Astrocyte (in vitro differentiated cells and primary cell): Measurements from ENCODE around the gene IGF1. TPM values are rescaled to one million over a fixed set of nuclear protein-coding genes. Genes with fewer than 3 reads are reported as not detected.
A peak's percentile ranks its signal among the peaks of the same experiment; 100 is the strongest.

Source experiments
- DNase-seq: peaks from one replicate; pipeline ENCODE4 v3.0.0-alpha.2; 2010; ENCODE audit warnings: low read depth
- FAIRE-seq: peaks from 2 replicates; lab custom pipeline; 2011; peaks lifted over from hg19 to GRCh38; lab: Jason Lieb, UNC
- H2AFZ ChIP-seq: 2 replicates; pipeline ENCODE4 v1.6.0; 2012; ENCODE audit warnings: low read depth, low read length, inconsistent platforms
- H3K27ac ChIP-seq: 2 replicates; pipeline ENCODE4 v1.5.1; 2011; ENCODE audit warnings: low read depth, low read length, inconsistent platforms
- H3K27me3 ChIP-seq: 2 replicates; pipeline ENCODE4 v1.6.0; 2011; ENCODE audit warnings: low read length, inconsistent platforms; ENCODE audit not compliant: insufficient read depth
- H3K36me3 ChIP-seq: 2 replicates; pipeline ENCODE4 v1.5.1; 2011; ENCODE audit warnings: low read length, inconsistent platforms; ENCODE audit not compliant: insufficient read depth
- H3K4me1 ChIP-seq: 2 replicates; pipeline ENCODE4 v1.5.1; 2011; ENCODE audit warnings: low read length, inconsistent platforms; ENCODE audit not compliant: insufficient read depth
- H3K4me2 ChIP-seq: 2 replicates; pipeline ENCODE4 v1.6.0; 2012; ENCODE audit warnings: low read length, inconsistent platforms
- H3K4me3 ChIP-seq: 2 replicates; pipeline ENCODE4 v1.5.1; 2011; ENCODE audit warnings: low read depth, mild to moderate bottlenecking, low read length, inconsistent platforms; ENCODE audit not compliant: insufficient read depth
- H3K79me2 ChIP-seq: 2 replicates; pipeline ENCODE4 v1.6.0; 2012; ENCODE audit warnings: mild to moderate bottlenecking, low read length, inconsistent platforms; ENCODE audit not compliant: insufficient read depth
- H3K9ac ChIP-seq: 2 replicates; pipeline ENCODE4 v1.6.0; 2012; ENCODE audit warnings: mild to moderate bottlenecking, low read length, inconsistent platforms
- H3K9me3 ChIP-seq: 2 replicates; pipeline ENCODE4 v1.5.1; 2012; ENCODE audit warnings: low read depth, mild to moderate bottlenecking, low read length, inconsistent platforms; ENCODE audit not compliant: insufficient read depth
- H4K20me1 ChIP-seq: 2 replicates; pipeline ENCODE4 v1.6.0; 2012; ENCODE audit warnings: low read length, inconsistent platforms; ENCODE audit not compliant: insufficient read depth
- H3K27ac Mint-ChIP-seq: one replicate; pipeline ENCODE4 v1.8.0; 2021; ENCODE audit warnings: mild to moderate bottlenecking, mixed read lengths; ENCODE audit not compliant: unreplicated experiment
- H3K27me3 Mint-ChIP-seq: one replicate; pipeline ENCODE4 v1.8.0; 2021; ENCODE audit warnings: low read depth, mixed read lengths; ENCODE audit not compliant: unreplicated experiment
- H3K36me3 Mint-ChIP-seq: one replicate; pipeline ENCODE4 v1.8.0; 2021; ENCODE audit warnings: low read depth, mixed read lengths; ENCODE audit not compliant: unreplicated experiment
- H3K4me1 Mint-ChIP-seq: one replicate; pipeline ENCODE4 v1.8.0; 2021; ENCODE audit warnings: low read depth, mixed read lengths; ENCODE audit not compliant: unreplicated experiment
- H3K4me3 Mint-ChIP-seq: one replicate; pipeline ENCODE4 v1.8.0; 2021; ENCODE audit warnings: mild to moderate bottlenecking, moderate library complexity, mixed read lengths; ENCODE audit not compliant: unreplicated experiment
- H3K9me3 Mint-ChIP-seq: one replicate; pipeline ENCODE4 v1.8.0; 2021; ENCODE audit warnings: mild to moderate bottlenecking, mixed read lengths; ENCODE audit not compliant: unreplicated experiment
- CTCF ChIP-seq: IDR thresholded peaks from 2 replicates; pipeline ENCODE4 v1.5.1; 2011; ENCODE audit warnings: low read depth, mild to moderate bottlenecking, inconsistent platforms, low read length, moderate library complexity; ENCODE audit not compliant: insufficient read depth
- EZH2 ChIP-seq: IDR thresholded peaks from 2 replicates; pipeline ENCODE4 v1.6.1; 2012; ENCODE audit warnings: mild to moderate bottlenecking, low read length, inconsistent platforms; ENCODE audit not compliant: insufficient read depth
- total RNA-seq: library from RNA; stranded (reverse); gene quantifications from 2 replicates; pipeline ENCODE4 v1.2.1, GENCODE V29; 2021

Gene IGF1
- total RNA-seq, 1 donor from 2014 or later, result 1.9 TPM

DNA sequence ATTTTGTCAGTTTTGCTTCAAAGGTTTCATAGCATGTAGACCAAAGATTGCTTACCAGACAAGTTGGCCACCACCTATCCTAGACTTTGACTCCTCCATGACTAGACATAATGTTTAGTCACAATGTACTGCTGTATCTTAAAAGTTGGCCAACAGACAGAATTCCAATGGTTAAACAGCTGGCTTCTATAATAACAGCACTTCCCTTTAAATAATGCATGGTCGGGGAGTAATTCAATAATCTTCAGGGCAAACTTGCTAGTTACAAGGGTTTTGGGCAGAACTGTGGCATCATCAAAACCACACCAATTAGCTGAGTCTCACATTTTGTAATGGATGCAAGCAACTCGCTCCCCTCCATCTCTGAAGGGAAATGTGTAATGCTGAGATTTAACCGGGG, 56.9 kb downstream of the IGF1 start:
- peaks cover 6% of the 10 kb centered on the region for H3K4me1 ChIP-seq
- H3K4me2 ChIP-seq, result no peak overlapping the region
- no peak overlapping the region for H3K27ac Mint-ChIP-seq
- no peaks in the 10 kb centered on the region for H3K4me1 Mint-ChIP-seq
- DNase-seq, result peak; percentile 40
- no peak for TF ChIP-seq CTCF
- TF ChIP-seq EZH2, result no peak
- H3K36me3 ChIP-seq, result no peaks in the 10 kb centered on the region
- H3K9me3 ChIP-seq, result no peaks in the 10 kb centered on the region
- H3K4me3 Mint-ChIP-seq, result no peak overlapping the region
- H3K9ac ChIP-seq, result no peak overlapping the region
- H3K9me3 Mint-ChIP-seq, result peaks cover 1% of the 10 kb centered on the region
- no peak overlapping the region for H2AFZ ChIP-seq
- no peak for FAIRE-seq
- no peaks in the 10 kb centered on the region for H4K20me1 ChIP-seq
- H3K4me3 ChIP-seq, result no peak overlapping the region
- no peaks in the 10 kb centered on the region for H3K27me3 Mint-ChIP-seq
- H3K79me2 ChIP-seq, result no peaks in the 10 kb centered on the region
- no peak overlapping the region for H3K27ac ChIP-seq
- H3K36me3 Mint-ChIP-seq, result no peaks in the 10 kb centered on the region
- no peaks in the 10 kb centered on the region for H3K27me3 ChIP-seq

DNA sequence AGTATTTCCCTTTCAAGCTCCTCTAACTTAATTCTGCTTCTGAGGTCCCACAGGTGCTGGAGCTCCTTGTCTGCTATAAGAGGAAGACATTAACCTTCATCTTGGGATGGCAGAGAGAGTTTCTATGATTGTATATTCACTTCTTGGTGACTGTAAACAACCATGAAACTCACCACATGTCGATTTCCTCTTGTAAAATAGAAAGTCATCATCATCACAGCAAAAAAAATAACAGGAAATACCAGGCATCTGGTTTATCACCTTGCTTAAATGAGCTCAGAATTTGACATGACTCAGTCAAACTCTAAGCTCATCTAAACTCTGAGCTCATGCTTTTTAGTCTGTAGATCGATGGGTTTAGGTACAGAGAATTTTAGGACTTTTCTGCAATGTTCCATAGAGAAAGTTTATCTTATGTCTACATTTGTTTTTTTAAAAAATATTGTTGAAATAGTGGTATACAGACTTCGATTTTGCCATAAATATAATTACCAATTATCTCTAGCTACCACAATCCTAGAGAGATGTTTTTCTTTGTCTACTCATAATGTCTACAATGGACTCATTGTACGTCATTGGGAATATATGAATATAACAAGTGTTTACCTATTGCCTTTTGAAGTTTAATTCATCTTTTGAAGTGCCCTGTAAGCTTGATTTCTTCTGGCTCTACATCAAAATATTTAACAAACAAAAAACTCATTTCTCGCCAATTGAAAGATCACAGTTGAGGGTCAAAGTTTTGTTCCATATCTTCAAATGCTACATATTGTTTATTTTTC, 58.4 kb downstream of the IGF1 start:
- H3K9me3 Mint-ChIP-seq, result peaks cover 2% of the 10 kb centered on the region
- no peak overlapping the region for H3K27ac Mint-ChIP-seq
- H3K27me3 ChIP-seq, result no peaks in the 10 kb centered on the region
- no peaks in the 10 kb centered on the region for H3K79me2 ChIP-seq
- H3K27me3 Mint-ChIP-seq, result peaks cover 3% of the 10 kb centered on the region
- no peak overlapping the region for H3K27ac ChIP-seq
- no peak overlapping the region for H3K4me3 ChIP-seq
- H4K20me1 ChIP-seq, result no peaks in the 10 kb centered on the region
- H3K4me1 ChIP-seq, result no peaks in the 10 kb centered on the region
- H3K4me3 Mint-ChIP-seq, result no peak overlapping the region
- no peak overlapping the region for H3K4me2 ChIP-seq
- H3K36me3 ChIP-seq, result no peaks in the 10 kb centered on the region
- DNase-seq (no peak), FAIRE-seq (no peak)
- no peak overlapping the region for H2AFZ ChIP-seq
- no peaks in the 10 kb centered on the region for H3K36me3 Mint-ChIP-seq
- H3K9me3 ChIP-seq, result no peaks in the 10 kb centered on the region
- no peaks in the 10 kb centered on the region for H3K4me1 Mint-ChIP-seq
- TF ChIP-seq EZH2, result no peak
- TF ChIP-seq CTCF, result no peak
- no peak overlapping the region for H3K9ac ChIP-seq

DNA sequence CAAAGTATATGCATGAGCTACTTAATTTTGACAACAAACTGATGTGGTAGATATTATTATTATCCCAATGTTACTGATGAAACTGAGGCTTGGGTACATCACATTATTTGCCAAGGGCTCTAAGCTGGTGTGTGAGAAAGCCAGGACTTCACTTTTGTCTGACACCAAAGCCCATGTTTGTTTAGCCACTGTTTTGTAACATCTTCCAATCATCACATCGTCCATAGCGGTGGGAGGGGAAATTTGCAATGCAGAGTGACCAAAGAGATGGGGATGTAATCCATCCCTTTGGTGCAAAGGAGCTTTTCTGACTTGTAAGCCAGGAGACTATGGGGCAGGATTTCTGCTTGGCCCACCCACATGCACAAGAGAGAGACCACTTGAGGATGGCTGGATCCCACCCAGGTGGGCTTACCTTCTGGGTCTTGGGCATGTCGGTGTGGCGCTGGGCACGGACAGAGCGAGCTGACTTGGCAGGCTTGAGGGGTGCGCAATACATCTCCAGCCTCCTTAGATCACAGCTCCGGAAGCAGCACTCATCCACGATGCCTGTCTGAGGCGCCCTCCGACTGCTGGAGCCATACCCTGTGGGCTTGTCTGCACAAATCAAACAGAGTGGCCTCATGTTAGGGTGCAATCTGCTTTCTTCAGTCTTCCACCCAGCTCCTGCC, 61.1 kb downstream of the IGF1 start:
- Histone ChIP-seq H3K4me2 (no peak overlapping the region), H3K4me1 (no peaks in the 10 kb centered on the region), H3K27ac (no peak overlapping the region), H3K79me2 (no peaks in the 10 kb centered on the region), H4K20me1 (no peaks in the 10 kb centered on the region), H3K27me3 (no peaks in the 10 kb centered on the region), H3K4me3 (no peak overlapping the region), H2AFZ (no peak overlapping the region), H3K9me3 (no peaks in the 10 kb centered on the region), H3K9ac (no peak overlapping the region), H3K36me3 (no peaks in the 10 kb centered on the region)
- Mint-ChIP-seq H3K9me3 (peaks cover 6% of the 10 kb centered on the region), H3K27me3 (peaks cover 3% of the 10 kb centered on the region), H3K4me3 (no peak overlapping the region), H3K4me1 (no peaks in the 10 kb centered on the region), H3K36me3 (no peaks in the 10 kb centered on the region), H3K27ac (no peak overlapping the region)
- no peak for FAIRE-seq
- no peak for TF ChIP-seq EZH2
- TF ChIP-seq CTCF, result no peak
- DNase-seq, result no peak
